IPS-20b (cell line): Measurements from ENCODE around the gene PTPRM.

Source experiments
- H3K27ac ChIP-seq: one replicate; pipeline ENCODE4 v1.5.1; 2013; ENCODE audit warnings: low read length
- H3K27me3 ChIP-seq: 2 replicates; pipeline ENCODE4 v1.6.1; 2013; ENCODE audit warnings: mild to moderate bottlenecking, low read length, inconsistent platforms; ENCODE audit not compliant: insufficient read depth
- H3K36me3 ChIP-seq: 2 replicates; pipeline ENCODE4 v1.6.1; 2013; ENCODE audit warnings: low read depth, mild to moderate bottlenecking, inconsistent platforms, low read length, moderate library complexity; ENCODE audit not compliant: insufficient read depth
- H3K4me1 ChIP-seq: 2 replicates; pipeline ENCODE4 v1.6.1; 2013; ENCODE audit warnings: mild to moderate bottlenecking, control low read depth, inconsistent platforms, low read length, moderate library complexity; ENCODE audit not compliant: insufficient read depth
- H3K4me3 ChIP-seq: 2 replicates; pipeline ENCODE4 v1.5.1; 2013; ENCODE audit warnings: mild to moderate bottlenecking, low read length, inconsistent platforms
- H3K9ac ChIP-seq: 2 replicates; pipeline ENCODE4 v1.6.1; 2013; ENCODE audit warnings: low read depth, mild to moderate bottlenecking, inconsistent platforms, low read length, moderate library complexity
- H3K9me3 ChIP-seq: 2 replicates; pipeline ENCODE4 v1.6.1; 2013; ENCODE audit warnings: mild to moderate bottlenecking, low read depth, low read length, inconsistent platforms; ENCODE audit not compliant: insufficient read depth

The PTPRM gene

GRCh38 chr18:7545734-7546133, 21.4 kb upstream of the PTPRM start:
- no peaks in the 10 kb centered on the region for H3K9me3 ChIP-seq
- H3K27ac ChIP-seq = no peak overlapping the region
- no peak overlapping the region for H3K4me3 ChIP-seq
- no peaks in the 10 kb centered on the region for H3K36me3 ChIP-seq
- H3K27me3 ChIP-seq = no peaks in the 10 kb centered on the region
- no peak overlapping the region for H3K9ac ChIP-seq
- no peaks in the 10 kb centered on the region for H3K4me1 ChIP-seq

- no peaks in the 10 kb centered on the region for H3K27me3 ChIP-seq
- no peak overlapping the region for H3K4me3 ChIP-seq
- H3K4me1 ChIP-seq = no peaks in the 10 kb centered on the region
- no peak overlapping the region for H3K27ac ChIP-seq
- no peaks in the 10 kb centered on the region for H3K36me3 ChIP-seq
- no peaks in the 10 kb centered on the region for H3K9me3 ChIP-seq
- H3K9ac ChIP-seq = no peak overlapping the region
Observed at GRCh38 chr18:7548221-7548620, 18.9 kb upstream of the PTPRM start.

- Histone ChIP-seq H3K4me3 (no peak overlapping the region), H3K9me3 (no peaks in the 10 kb centered on the region), H3K27ac (no peak overlapping the region)
Observed at GRCh38 chr18:7548721-7549120, 18.4 kb upstream of the PTPRM start.

GRCh38 chr18:7557973-7558372, 9.1 kb upstream of the PTPRM start:
- H3K4me1 ChIP-seq = peaks cover 11% of the 10 kb centered on the region; the same call in 1 of the 2 replicates
- H3K4me3 ChIP-seq = no peak overlapping the region
- H3K27ac ChIP-seq = no peak overlapping the region
- no peaks in the 10 kb centered on the region for H3K36me3 ChIP-seq
- H3K9ac ChIP-seq = no peak overlapping the region
- no peaks in the 10 kb centered on the region for H3K9me3 ChIP-seq
- no peaks in the 10 kb centered on the region for H3K27me3 ChIP-seq

More at GRCh38 chr18:7548721-7549120, 18.4 kb upstream of the PTPRM start:
- Histone ChIP-seq H3K36me3 (no peaks in the 10 kb centered on the region), H3K4me1 (no peaks in the 10 kb centered on the region), H3K9ac (no peak overlapping the region), H3K27me3 (no peaks in the 10 kb centered on the region)

GRCh38 chr18:7558769-7559168, 8.3 kb upstream of the PTPRM start:
- peaks cover under 1% of the 10 kb centered on the region; the same call in 1 of the 2 replicates for H3K27me3 ChIP-seq
- no peak overlapping the region for H3K27ac ChIP-seq
- H3K4me1 ChIP-seq = peaks cover 11% of the 10 kb centered on the region; the same call in 1 of the 2 replicates
- H3K4me3 ChIP-seq = no peak overlapping the region
- no peaks in the 10 kb centered on the region for H3K36me3 ChIP-seq
- H3K9ac ChIP-seq = no peak overlapping the region
- H3K9me3 ChIP-seq = no peaks in the 10 kb centered on the region

GRCh38 chr18:7559709-7560319, 7.3 kb upstream of the PTPRM start:
- H3K4me3 ChIP-seq = no peak overlapping the region
- H3K4me1 ChIP-seq = peaks cover 11% of the 10 kb centered on the region; the same call in 1 of the 2 replicates
- H3K27me3 ChIP-seq = peaks cover 8% of the 10 kb centered on the region
- no peak overlapping the region for H3K27ac ChIP-seq
- H3K36me3 ChIP-seq = no peaks in the 10 kb centered on the region
- no peak overlapping the region for H3K9ac ChIP-seq
- H3K9me3 ChIP-seq = no peaks in the 10 kb centered on the region

- H3K27ac ChIP-seq = no peak overlapping the region
- no peaks in the 10 kb centered on the region for H3K36me3 ChIP-seq
- H3K4me1 ChIP-seq = peaks cover 14% of the 10 kb centered on the region
- H3K9ac ChIP-seq = no peak overlapping the region
- peaks cover 26% of the 10 kb centered on the region for H3K27me3 ChIP-seq
- no peak overlapping the region for H3K4me3 ChIP-seq
- H3K9me3 ChIP-seq = no peaks in the 10 kb centered on the region
Observed at GRCh38 chr18:7561909-7562460, 5.1 kb upstream of the PTPRM start.

GRCh38 chr18:7562491-7562890, 4.6 kb upstream of the PTPRM start:
- H3K27ac ChIP-seq = no peak overlapping the region
- no peaks in the 10 kb centered on the region for H3K9me3 ChIP-seq
- H3K4me1 ChIP-seq = peaks cover 14% of the 10 kb centered on the region
- no peak overlapping the region for H3K4me3 ChIP-seq
- H3K36me3 ChIP-seq = no peaks in the 10 kb centered on the region
- H3K27me3 ChIP-seq = peaks cover 26% of the 10 kb centered on the region
- no peak overlapping the region for H3K9ac ChIP-seq

- H3K9ac ChIP-seq = no peak overlapping the region
- H3K27me3 ChIP-seq = peaks cover 49% of the 10 kb centered on the region
- no peaks in the 10 kb centered on the region for H3K9me3 ChIP-seq
- peaks cover 14% of the 10 kb centered on the region for H3K4me1 ChIP-seq
- H3K27ac ChIP-seq = no peak overlapping the region
- no peak overlapping the region for H3K4me3 ChIP-seq
- no peaks in the 10 kb centered on the region for H3K36me3 ChIP-seq
Observed at GRCh38 chr18:7565677-7566076, 1.4 kb upstream of the PTPRM start.

GRCh38 chr18:7566244-7566566, 911 bp upstream of the PTPRM start:
- Histone ChIP-seq H3K9me3 (no peaks in the 10 kb centered on the region), H3K9ac (peak overlapping the region; percentile 25; the same call in 1 of the 2 replicates), H3K27ac (no peak overlapping the region), H3K36me3 (no peaks in the 10 kb centered on the region), H3K4me1 (peaks cover 14% of the 10 kb centered on the region), H3K4me3 (peak overlapping the region; percentile 68), H3K27me3 (peaks cover 50% of the 10 kb centered on the region)

- Histone ChIP-seq H3K9ac (peak overlapping the region; percentile 63; the same call in 1 of the 2 replicates), H3K4me3 (peak overlapping the region; percentile 74), H3K27me3 (peaks cover 50% of the 10 kb centered on the region), H3K36me3 (no peaks in the 10 kb centered on the region), H3K9me3 (no peaks in the 10 kb centered on the region), H3K27ac (no peak overlapping the region), H3K4me1 (peaks cover 5% of the 10 kb centered on the region; the same call in 1 of the 2 replicates)
Observed at GRCh38 chr18:7567474-7568425, 634 bp downstream of the PTPRM start.
